ENCODE results near the gene TMEM145. TPM values are rescaled to one million over a fixed set of nuclear protein-coding genes. Genes with fewer than 3 reads are reported as not detected.

The TMEM145 gene
- total and polyA plus RNA-seq, 4 experiments from 2014 or later, result not detected

- H3K27ac Mint-ChIP-seq, result peak overlapping the region in 4 of 7 donors; percentile 7 to 84 (median 67)
These were observed 20.8 kb upstream of the TMEM145 start for GRCh38 chr19:42292042-42292960.

GRCh38 chr19:42292963-42293362, 20.1 kb upstream of the TMEM145 start:
- Histone ChIP-seq H3K27me3 (ENCODE audit: insufficient read depth, low read length) (no peaks in the 10 kb centered on the region), H3K36me3 (ENCODE audit: insufficient read depth, low read length) (peaks cover 31% of the 10 kb centered on the region), H3K27ac (ENCODE audit: low read depth, low read length) (no peak overlapping the region), H3K9me3 (ENCODE audit: control insufficient read depth in 1 of 2, low read length in 2 of 2) (no peaks in the 10 kb centered on the region), H3K4me3 (ENCODE audit: low read length in 2 of 2) (no peak overlapping the region), H3K4me1 (ENCODE audit: insufficient read depth, low read length) (peaks cover 8% of the 10 kb centered on the region)
- intact Hi-C loops (cut with micrococcal nuclease), result no loop called here
- no peaks in the 10 kb centered on the region for H3K9me3 Mint-ChIP-seq
- H3K36me3 Mint-ChIP-seq, result peaks cover 9 to 49% of the 10 kb centered on the region in 2 donors
- ChIA-PET CTCF (ENCODE audit: partially characterized antibody) (interaction anchor here (1.1 to 2.4 kb wide), 3 partner anchors 13 to 198 kb away, joined by 3 to 8 read pairs (median 4); no protein-coding TSS in a partner anchor), POLR2A (ENCODE audit: partially characterized antibody) (interaction anchor here (1.2 kb wide), 1 partner anchor 41 kb away, joined by 3 read pairs; no protein-coding TSS in a partner anchor)
- H3K4me1 Mint-ChIP-seq, result peaks cover 3 to 19% (median 11%) of the 10 kb centered on the region in 4 donors
- H3K27me3 Mint-ChIP-seq, result no peaks in the 10 kb centered on the region
- H3K27ac Mint-ChIP-seq, result peak overlapping the region in 1 of 7 donors; percentile 59
- no peak overlapping the region for H3K4me3 Mint-ChIP-seq
- DNase-seq, result no peak

More at GRCh38 chr19:42292042-42292960, 20.8 kb upstream of the TMEM145 start:
- no peaks in the 10 kb centered on the region for H3K9me3 Mint-ChIP-seq
- H3K36me3 Mint-ChIP-seq, result peaks cover 9 to 54% of the 10 kb centered on the region in 2 donors
- no peak overlapping the region for H3K4me3 ChIP-seq (ENCODE audit: low read length in 2 of 2)
- no peaks in the 10 kb centered on the region for H3K9me3 ChIP-seq (ENCODE audit: control insufficient read depth in 1 of 2, low read length in 2 of 2)
- H3K27ac ChIP-seq (ENCODE audit: low read depth, low read length), result no peak overlapping the region
- peak in 1 of 5 donors; percentile 26 for DNase-seq
- POLR2A ChIA-PET (ENCODE audit: partially characterized antibody), result interaction anchor here (1.0 to 1.2 kb wide), 2 partner anchors 10 to 41 kb away, joined by 3 read pairs; no protein-coding TSS in a partner anchor
- H3K4me3 Mint-ChIP-seq, result no peak overlapping the region
- H3K36me3 ChIP-seq (ENCODE audit: insufficient read depth, low read length), result peaks cover 38% of the 10 kb centered on the region
- no peaks in the 10 kb centered on the region for H3K27me3 Mint-ChIP-seq
- H3K27me3 ChIP-seq (ENCODE audit: insufficient read depth, low read length), result no peaks in the 10 kb centered on the region
- CTCF ChIA-PET (ENCODE audit: partially characterized antibody), result interaction anchor here (1.5 to 2.4 kb wide), 2 partner anchors 13 to 46 kb away, joined by 4 to 8 read pairs; no protein-coding TSS in a partner anchor
- intact Hi-C loops (cut with micrococcal nuclease), result no loop called here
- H3K4me1 ChIP-seq (ENCODE audit: insufficient read depth, low read length), result peaks cover 8% of the 10 kb centered on the region
- H3K4me1 Mint-ChIP-seq, result peaks cover 3 to 19% (median 11%) of the 10 kb centered on the region in 4 donors

DNA sequence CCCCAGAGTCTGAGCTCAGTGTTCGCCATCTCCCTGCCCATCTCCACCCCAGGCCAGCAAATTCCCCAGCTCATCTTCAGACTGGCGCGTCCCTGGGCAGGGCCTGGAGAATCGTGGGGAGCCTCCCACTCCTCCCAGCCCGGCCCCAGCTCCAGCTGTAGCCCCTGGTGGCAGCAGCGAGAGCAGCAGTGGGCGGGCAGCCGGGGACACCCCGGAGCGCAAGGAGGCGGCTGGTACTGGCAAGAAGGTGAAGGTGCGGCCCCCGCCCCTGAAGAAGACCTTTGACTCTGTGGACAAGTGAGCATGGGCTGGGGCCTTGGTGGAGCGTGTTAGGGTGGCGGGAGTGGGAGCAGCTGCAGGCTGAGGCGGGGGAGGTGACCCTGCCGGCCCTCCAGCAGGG, 19.6 kb upstream of the TMEM145 start:
- Mint-ChIP-seq H3K4me3 (no peak overlapping the region), H3K9me3 (no peaks in the 10 kb centered on the region), H3K36me3 (peaks cover 9 to 44% of the 10 kb centered on the region in 2 donors), H3K27ac (peak overlapping the region in 1 of 7 donors; percentile 37), H3K4me1 (peaks cover 3 to 19% (median 11%) of the 10 kb centered on the region in 4 donors), H3K27me3 (no peaks in the 10 kb centered on the region)
- Histone ChIP-seq H3K4me1 (ENCODE audit: insufficient read depth, low read length) (peaks cover 8% of the 10 kb centered on the region), H3K4me3 (ENCODE audit: low read length in 2 of 2) (no peak overlapping the region), H3K36me3 (ENCODE audit: insufficient read depth, low read length) (peaks cover 26% of the 10 kb centered on the region), H3K9me3 (ENCODE audit: control insufficient read depth in 1 of 2, low read length in 2 of 2) (no peaks in the 10 kb centered on the region), H3K27me3 (ENCODE audit: insufficient read depth, low read length) (no peaks in the 10 kb centered on the region), H3K27ac (ENCODE audit: low read depth, low read length) (no peak overlapping the region)
- ChIA-PET POLR2A (ENCODE audit: partially characterized antibody) (interaction anchor here (1.2 kb wide), 1 partner anchor 42 kb away, joined by 3 read pairs; no protein-coding TSS in a partner anchor), CTCF (ENCODE audit: partially characterized antibody) (interaction anchor here (0.6 to 3.4 kb wide), 5 partner anchors 14 to 198 kb away, joined by 3 to 22 read pairs (median 4); no protein-coding TSS in a partner anchor)
- intact Hi-C loops (cut with micrococcal nuclease), result no loop called here
- DNase-seq, result peak in 1 of 5 donors; percentile 12

DNA sequence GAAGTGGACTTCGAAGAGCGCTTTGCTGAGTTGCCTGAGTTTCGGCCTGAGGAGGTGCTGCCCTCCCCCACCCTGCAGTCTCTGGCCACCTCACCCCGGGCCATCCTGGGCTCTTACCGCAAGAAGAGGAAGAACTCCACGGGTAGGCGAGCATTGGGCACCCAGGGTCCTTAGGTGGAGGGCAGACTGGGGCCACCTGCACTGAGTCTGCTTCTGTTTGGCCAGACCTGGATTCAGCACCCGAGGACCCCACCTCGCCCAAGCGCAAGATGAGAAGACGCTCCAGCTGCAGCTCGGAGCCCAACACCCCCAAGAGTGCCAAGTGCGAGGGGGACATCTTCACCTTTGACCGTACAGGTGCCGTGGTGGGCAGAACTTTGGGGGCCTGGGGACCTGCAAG, 19.2 kb upstream of the TMEM145 start:
- intact Hi-C loops (cut with micrococcal nuclease), result no loop called here
- H3K27me3 Mint-ChIP-seq, result no peaks in the 10 kb centered on the region
- DNase-seq, result peak in 1 of 5 donors; percentile 34
- peaks cover 8% of the 10 kb centered on the region for H3K4me1 ChIP-seq (ENCODE audit: insufficient read depth, low read length)
- no peaks in the 10 kb centered on the region for H3K27me3 ChIP-seq (ENCODE audit: insufficient read depth, low read length)
- ChIA-PET CTCF (ENCODE audit: partially characterized antibody) (interaction anchor here (0.6 to 3.4 kb wide), 5 partner anchors 47 to 199 kb away, joined by 3 to 22 read pairs (median 3); no protein-coding TSS in a partner anchor), POLR2A (ENCODE audit: partially characterized antibody) (no interaction called here)
- H3K27ac ChIP-seq (ENCODE audit: low read depth, low read length), result no peak overlapping the region
- peaks cover 3 to 19% (median 11%) of the 10 kb centered on the region in 4 donors for H3K4me1 Mint-ChIP-seq
- H3K36me3 ChIP-seq (ENCODE audit: insufficient read depth, low read length), result peaks cover 22% of the 10 kb centered on the region
- no peaks in the 10 kb centered on the region for H3K9me3 ChIP-seq (ENCODE audit: control insufficient read depth in 1 of 2, low read length in 2 of 2)
- H3K36me3 Mint-ChIP-seq, result peaks cover 9 to 40% of the 10 kb centered on the region in 2 donors
- no peaks in the 10 kb centered on the region for H3K9me3 Mint-ChIP-seq
- no peak overlapping the region for H3K4me3 Mint-ChIP-seq
- peak overlapping the region in 1 of 7 donors; percentile 37 for H3K27ac Mint-ChIP-seq
- no peak overlapping the region for H3K4me3 ChIP-seq (ENCODE audit: low read length in 2 of 2)

GRCh38 chr19:42294471-42295137, 18.5 kb upstream of the TMEM145 start:
- Histone ChIP-seq H3K27me3 (ENCODE audit: insufficient read depth, low read length) (no peaks in the 10 kb centered on the region), H3K4me3 (ENCODE audit: low read length in 2 of 2) (no peak overlapping the region), H3K9me3 (ENCODE audit: control insufficient read depth in 1 of 2, low read length in 2 of 2) (no peaks in the 10 kb centered on the region), H3K36me3 (ENCODE audit: insufficient read depth, low read length) (peaks cover 15% of the 10 kb centered on the region), H3K4me1 (ENCODE audit: insufficient read depth, low read length) (peaks cover 8% of the 10 kb centered on the region), H3K27ac (ENCODE audit: low read depth, low read length) (no peak overlapping the region)
- H3K27ac Mint-ChIP-seq, result no peak overlapping the region
- H3K36me3 Mint-ChIP-seq, result peaks cover 9 to 36% of the 10 kb centered on the region in 2 donors
- no peaks in the 10 kb centered on the region for H3K9me3 Mint-ChIP-seq
- DNase-seq, result peak in 1 of 5 donors; percentile 36
- no peak overlapping the region for H3K4me3 Mint-ChIP-seq
- no peaks in the 10 kb centered on the region for H3K27me3 Mint-ChIP-seq
- ChIA-PET CTCF (ENCODE audit: partially characterized antibody) (interaction anchor here (0.6 to 4.3 kb wide), 8 partner anchors 16 to 186 kb away, joined by 3 to 26 read pairs (median 14); partner anchors contain the start of genes GSK3A and POU2F2), POLR2A (ENCODE audit: partially characterized antibody) (interaction anchor here (0.8 to 3.4 kb wide), 3 partner anchors 39 to 64 kb away, joined by 3 to 20 read pairs (median 3); partner anchors contain the start of genes ERF and GSK3A)
- peaks cover 3 to 19% (median 11%) of the 10 kb centered on the region in 4 donors for H3K4me1 Mint-ChIP-seq
- intact Hi-C loops (cut with micrococcal nuclease), result no loop called here

- no peaks in the 10 kb centered on the region for H3K9me3 Mint-ChIP-seq
- Histone ChIP-seq H3K36me3 (ENCODE audit: insufficient read depth, low read length) (peaks cover 9% of the 10 kb centered on the region), H3K4me1 (ENCODE audit: insufficient read depth, low read length) (peaks cover 8% of the 10 kb centered on the region), H3K4me3 (ENCODE audit: low read length in 2 of 2) (no peak overlapping the region), H3K27ac (ENCODE audit: low read depth, low read length) (no peak overlapping the region), H3K27me3 (ENCODE audit: insufficient read depth, low read length) (no peaks in the 10 kb centered on the region), H3K9me3 (ENCODE audit: control insufficient read depth in 1 of 2, low read length in 2 of 2) (no peaks in the 10 kb centered on the region)
- CTCF ChIA-PET (ENCODE audit: partially characterized antibody), result interaction anchor here (0.6 to 4.3 kb wide), 12 partner anchors 13 to 241 kb away, joined by 3 to 26 read pairs (median 7); partner anchors contain the start of genes CIC, GSK3A and POU2F2
- intact Hi-C loops (cut with micrococcal nuclease), result no loop called here
- H3K36me3 Mint-ChIP-seq, result peaks cover 9 to 38% of the 10 kb centered on the region in 2 donors
- peak overlapping the region in 3 of 7 donors; percentile 29 to 79 (median 57) for H3K27ac Mint-ChIP-seq
- POLR2A ChIA-PET (ENCODE audit: partially characterized antibody), result interaction anchor here (0.8 to 3.4 kb wide), 5 partner anchors 24 to 172 kb away, joined by 3 to 20 read pairs (median 3); partner anchors contain the start of genes ERF and GSK3A
- DNase-seq, result no peak
- H3K27me3 Mint-ChIP-seq, result no peaks in the 10 kb centered on the region
- peaks cover 3 to 21% (median 12%) of the 10 kb centered on the region in 4 donors for H3K4me1 Mint-ChIP-seq
- no peak overlapping the region for H3K4me3 Mint-ChIP-seq
These were observed 17.8 kb upstream of the TMEM145 start for GRCh38 chr19:42295342-42295741.
